Stimulated activated CD4-positive, alpha-beta T cell treated with anti-CD3 and anti-CD28 coated beads, Interleukin-4, amount 100 ng/mL, for 24 hours (primary cell): ENCODE results near the gene WNK4.

Experiments used
- DNase-seq: peaks from one replicate; pipeline ENCODE4 v3.0.0-alpha.2; 2020

WNK4 gene

GRCh38 chr17:42773290-42774035 lies 6.9 kb upstream of the WNK4 start, which contains the start of gene VPS25:
Gene VPS25 (plus strand): TSS chr17:42773449. CDS start chr17:42773476, 27 bp downstream.
- peak; percentile 81 for DNase-seq

DNA sequence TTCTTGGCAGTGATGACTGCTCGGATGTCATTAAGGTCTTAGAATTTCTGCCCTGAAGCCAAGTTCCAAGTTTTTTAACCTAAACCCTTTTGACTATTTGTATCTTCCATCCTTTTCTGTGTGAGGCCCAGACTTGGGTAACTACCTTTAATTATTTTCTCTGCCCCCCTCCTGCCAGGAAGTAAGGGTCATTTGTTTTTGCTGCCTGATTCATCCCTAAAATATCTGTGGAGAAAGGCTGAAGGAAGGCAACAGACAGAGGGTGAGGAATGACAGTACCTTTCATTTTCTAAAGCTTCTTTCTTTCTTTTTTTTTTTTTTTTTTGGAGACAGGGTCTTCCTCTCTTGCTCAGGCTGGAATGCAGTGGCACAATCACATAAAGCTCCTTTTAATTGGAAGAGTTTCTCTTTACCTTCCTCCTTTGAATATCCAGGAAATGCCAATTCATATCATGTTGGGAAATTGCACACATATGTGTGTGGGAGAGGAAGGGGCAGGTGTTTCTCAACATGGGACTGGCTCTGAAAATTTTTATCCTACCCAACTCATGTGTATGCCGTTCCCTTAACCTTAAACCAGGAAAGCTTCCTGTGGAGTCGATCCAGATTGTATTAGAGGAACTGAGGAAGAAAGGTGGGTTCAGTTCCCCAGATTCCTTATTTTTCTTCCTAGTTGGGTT lies 6.2 kb upstream of the WNK4 start:
- DNase-seq, result no peak

GRCh38 chr17:42775534-42776098 lies 4.8 kb upstream of the WNK4 start:
- no peak for DNase-seq

DNA sequence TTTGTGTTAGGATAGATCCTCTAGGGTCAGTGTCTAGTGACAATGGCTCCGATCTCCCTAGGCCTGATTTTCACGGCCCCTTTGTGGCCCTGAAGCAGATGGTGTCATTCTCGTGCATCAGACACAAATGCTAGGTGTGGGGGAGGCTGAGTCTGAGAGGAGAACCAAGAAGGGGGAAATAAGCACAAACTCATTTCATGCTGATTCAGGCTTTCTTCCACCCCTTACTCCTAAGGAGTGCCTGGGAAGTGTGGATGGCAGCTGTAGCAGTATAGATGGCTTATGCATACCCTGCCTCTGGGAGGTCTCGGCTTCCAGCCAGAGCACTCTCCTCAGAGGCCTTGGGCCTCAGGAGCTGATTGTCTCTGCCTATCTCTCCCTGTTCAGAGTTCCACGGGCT lies 1.8 kb upstream of the WNK4 start:
- DNase-seq, result no peak

- DNase-seq, result no peak
Observed at GRCh38 chr17:42779304-42779935, 990 bp upstream of the WNK4 start.

DNA sequence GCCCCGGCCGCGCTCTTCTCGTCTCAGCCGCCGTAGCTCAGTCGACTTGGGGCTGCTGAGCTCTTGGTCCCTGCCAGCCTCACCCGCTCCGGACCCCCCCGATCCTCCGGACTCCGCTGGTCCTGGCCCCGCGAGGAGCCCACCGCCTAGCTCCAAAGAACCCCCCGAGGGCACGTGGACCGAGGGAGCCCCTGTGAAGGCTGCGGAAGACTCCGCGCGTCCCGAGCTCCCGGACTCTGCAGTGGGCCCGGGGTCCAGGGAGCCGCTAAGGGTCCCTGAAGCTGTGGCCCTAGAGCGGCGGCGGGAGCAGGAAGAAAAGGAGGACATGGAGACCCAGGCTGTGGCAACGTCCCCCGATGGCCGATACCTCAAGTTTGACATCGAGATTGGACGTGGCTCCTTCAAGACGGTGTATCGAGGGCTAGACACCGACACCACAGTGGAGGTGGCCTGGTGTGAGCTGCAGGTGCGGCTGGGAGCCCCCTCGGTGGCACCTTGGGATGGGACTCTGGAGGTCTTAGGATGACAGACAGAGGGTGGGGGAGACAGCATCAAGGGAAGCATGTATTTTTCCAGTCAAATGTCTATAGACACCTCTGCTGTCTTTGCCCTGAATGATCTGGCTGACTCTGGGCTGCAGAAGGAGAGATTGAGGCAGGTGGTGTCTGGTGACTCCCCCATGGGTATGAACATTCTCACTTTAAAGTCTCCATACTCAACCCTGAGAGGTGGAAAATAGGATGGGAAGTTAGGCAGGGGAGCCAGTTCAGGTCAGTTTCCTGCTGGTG lies 635 bp downstream of the WNK4 start:
- no peak for DNase-seq

- DNase-seq, result no peak
Observed at GRCh38 chr17:42781639-42782165, 1.3 kb downstream of the WNK4 start.

GRCh38 chr17:42782166-42783061 lies 2.0 kb downstream of the WNK4 start:
- DNase-seq, result no peak

DNA sequence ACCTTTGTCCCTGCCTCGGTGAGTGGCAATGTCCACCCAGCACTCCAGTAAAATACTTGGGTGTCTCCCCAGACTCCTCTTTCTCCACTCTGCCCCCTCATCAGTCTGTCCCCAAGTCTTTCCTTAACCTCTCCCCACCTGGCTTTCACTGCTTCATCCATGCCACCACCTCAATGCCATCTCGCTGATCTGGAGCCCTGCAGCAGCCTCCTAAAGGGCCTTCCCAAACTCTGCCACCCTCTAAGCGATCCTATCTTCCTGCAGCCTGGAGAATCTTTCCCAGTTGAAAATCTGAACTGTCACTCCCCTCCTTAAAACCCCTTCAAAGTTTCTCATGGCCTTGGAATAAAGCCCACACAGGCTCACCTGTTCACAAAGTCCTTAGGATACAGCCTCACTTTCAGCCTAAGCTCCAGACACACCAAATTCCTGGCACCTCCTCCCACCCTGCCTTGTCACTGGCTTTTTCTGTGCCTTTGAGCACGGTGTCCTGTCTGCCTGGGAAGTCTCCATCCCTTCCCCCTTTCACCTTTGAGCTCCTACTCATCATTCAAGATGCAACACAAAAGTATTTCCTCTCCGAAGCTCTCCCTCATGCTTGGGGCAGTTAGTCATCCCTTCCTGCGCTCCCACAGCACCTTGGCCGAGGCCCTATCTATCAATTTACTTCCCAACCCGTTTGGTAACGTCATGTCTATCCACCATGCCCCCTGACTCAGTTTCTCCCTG lies 2.8 kb downstream of the WNK4 start:
- no peak for DNase-seq

DNA sequence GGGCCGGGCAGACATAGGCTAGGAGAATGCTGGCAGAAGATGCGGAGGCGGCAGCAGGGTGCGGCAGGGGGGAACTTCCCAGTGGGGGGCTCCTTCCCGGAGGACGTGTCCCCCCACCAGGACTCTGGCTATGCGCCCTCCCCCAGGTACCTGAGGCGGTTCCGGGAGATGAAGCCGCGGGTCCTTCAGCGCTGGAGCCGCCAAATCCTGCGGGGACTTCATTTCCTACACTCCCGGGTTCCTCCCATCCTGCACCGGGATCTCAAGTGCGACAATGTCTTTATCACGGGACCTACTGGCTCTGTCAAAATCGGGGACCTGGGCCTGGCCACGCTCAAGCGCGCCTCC lies 3.4 kb downstream of the WNK4 start:
- no peak for DNase-seq

DNA sequence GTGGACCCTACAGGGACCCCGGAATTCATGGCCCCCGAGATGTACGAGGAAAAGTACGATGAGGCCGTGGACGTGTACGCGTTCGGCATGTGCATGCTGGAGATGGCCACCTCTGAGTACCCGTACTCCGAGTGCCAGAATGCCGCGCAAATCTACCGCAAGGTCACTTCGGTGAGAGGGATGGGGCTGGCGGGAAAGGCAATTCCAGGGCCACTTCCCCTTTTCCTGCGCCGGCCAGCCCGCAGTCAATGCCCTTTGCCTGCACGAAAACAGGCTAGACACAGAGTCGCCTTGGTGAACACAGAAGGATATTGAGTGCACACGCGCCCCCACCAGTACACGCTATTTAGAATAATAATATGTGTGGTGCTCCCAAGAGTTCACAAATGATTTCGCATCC lies 4.0 kb downstream of the WNK4 start:
- DNase-seq, result no peak

DNA sequence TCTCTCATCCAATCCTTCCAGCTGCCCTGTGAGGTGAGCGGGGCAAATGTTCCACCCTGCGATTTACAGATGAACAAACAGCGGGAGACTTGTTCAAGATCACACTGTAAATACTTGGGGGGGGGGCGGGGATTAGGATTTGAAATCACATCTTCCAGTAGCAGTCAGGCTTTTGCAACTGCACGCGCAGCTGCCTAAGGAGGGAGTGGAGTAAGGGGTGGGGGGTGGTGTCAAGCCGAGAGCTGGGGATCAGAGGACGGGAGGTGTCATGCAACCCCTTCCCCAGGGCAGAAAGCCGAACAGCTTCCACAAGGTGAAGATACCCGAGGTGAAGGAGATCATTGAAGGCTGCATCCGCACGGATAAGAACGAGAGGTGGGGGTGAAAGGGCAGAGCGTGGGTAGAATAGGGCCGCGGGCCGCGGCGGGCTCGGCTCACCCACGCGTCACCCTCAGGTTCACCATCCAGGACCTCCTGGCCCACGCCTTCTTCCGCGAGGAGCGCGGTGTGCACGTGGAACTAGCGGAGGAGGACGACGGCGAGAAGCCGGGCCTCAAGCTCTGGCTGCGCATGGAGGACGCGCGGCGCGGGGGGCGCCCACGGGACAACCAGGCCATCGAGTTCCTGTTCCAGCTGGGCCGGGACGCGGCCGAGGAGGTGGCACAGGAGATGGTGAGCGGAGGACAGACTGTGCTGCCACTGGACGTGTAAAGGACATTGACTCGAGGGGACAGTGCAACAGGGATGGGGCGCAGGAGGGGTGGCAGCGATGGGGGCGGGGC lies 4.6 kb downstream of the WNK4 start:
- DNase-seq, result no peak

GRCh38 chr17:42787266-42787665 lies 6.9 kb downstream of the WNK4 start:
- no peak for DNase-seq

GRCh38 chr17:42791948-42792347 lies 11.5 kb downstream of the WNK4 start:
- no peak for DNase-seq

DNA sequence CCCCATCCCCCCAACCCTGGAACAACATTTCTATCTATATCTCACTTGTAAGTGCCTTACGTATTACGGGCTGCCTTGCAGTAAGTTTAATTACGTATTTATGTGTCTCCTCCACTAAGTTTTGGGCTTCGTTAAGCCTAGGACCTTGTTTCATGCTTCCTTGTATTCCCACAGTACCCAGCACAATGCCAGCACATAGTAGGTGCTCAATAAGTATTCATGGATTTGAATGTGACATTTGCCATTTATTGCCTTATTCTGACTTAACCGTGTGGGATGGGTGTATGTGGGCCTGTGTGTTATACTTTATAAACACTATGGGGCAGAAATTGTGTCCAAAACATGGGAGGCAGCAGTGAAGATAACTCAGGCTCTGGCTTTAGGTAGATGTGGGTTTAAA lies 12.1 kb downstream of the WNK4 start:
- no peak for DNase-seq

GRCh38 chr17:42795061-42795460 lies 14.7 kb downstream of the WNK4 start:
- DNase-seq, result no peak

DNA sequence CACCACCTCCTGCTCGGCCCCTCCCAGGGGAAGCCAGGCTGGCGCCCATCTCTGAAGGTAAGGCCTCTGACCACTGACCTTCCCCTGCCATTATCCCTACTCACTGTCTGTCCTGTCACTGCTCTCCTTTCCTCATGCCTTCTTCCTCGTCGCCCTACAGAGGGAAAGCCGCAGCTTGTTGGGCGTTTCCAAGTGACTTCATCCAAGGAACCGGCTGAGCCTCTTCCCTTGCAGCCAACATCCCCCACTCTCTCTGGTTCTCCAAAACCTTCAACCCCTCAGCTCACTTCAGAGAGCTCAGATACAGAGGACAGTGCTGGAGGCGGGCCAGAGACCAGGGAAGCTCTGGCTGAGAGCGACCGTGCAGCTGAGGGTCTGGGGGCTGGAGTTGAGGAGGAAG lies 15.1 kb downstream of the WNK4 start:
- DNase-seq, result no peak

GRCh38 chr17:42796066-42796758 lies 15.8 kb downstream of the WNK4 start:
- no peak for DNase-seq
